DMS53 treated with DMSO at 0.1 percent for 48 hours (cell line): ENCODE measurements around the gene TOP2B.

Experiments used
- DNase-seq: peaks from one replicate; lab custom pipeline; 2025; ENCODE audit not compliant: unreplicated experiment; lab: John Stamatoyannopoulos, UW

Gene TOP2B

GRCh38 chr3:25566358-25566920 lies 98.3 kb downstream of the TOP2B start:
- no peak for DNase-seq

DNA sequence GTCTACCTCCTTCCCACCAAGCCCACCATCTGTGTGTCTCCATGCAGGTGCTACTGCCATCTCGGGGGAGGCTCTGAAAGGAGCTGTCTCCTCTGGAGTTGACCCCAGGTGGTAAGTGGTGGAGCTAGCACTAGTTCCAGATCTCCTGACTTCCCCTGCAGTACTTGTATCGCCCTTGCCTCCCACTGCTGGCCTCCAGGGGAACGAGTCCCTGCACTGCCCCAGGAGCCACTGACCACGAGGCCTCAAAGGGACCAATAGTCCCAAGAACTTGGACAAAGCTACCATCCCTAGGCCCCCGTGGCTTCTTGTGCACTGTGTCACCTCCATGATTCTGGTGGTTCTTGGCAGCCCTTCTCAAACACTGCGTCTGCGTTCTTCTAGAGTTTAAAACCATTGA lies 98.9 kb downstream of the TOP2B start:
- DNase-seq, result no peak

GRCh38 chr3:25564075-25564474 lies 100.6 kb downstream of the TOP2B start:
- DNase-seq, result no peak

DNA sequence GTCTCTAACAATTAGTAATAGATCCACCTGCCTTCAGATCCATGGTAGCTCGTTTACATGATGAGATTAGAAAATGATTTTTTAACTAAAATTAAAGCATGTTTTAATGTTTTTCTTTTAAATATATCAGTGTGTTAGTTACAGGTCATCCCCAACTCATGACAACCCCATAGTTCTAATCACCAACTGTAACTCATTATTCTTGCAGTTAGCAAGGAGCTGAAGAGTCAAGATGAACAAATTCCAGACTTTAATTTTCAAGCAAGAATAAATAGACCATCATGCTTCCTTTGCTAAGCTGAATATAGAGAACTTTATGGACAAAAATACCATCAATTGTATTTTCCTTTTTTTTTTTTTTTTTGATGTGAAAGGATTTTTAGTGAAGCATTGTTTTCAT lies 101.1 kb downstream of the TOP2B start:
- no peak for DNase-seq

DNA sequence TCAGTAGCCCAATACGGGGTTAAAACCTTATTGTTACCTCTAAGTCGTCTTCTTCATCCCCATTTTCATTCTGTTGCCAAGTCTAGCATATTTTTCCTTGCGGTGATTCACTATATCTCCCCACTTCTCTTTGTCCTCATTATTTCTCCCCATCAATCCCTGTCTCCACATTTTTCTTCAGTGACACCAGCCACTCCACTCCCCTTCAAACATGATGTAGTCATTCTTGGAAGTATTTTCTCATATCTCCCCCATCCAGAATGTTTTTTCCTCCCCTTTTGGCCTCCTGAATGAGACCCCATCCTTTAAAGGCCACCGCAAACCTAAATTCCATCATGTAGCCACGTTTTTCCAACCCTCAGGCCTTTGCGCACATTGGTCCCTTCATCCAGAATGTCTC lies 105.9 kb downstream of the TOP2B start:
- DNase-seq, result no peak

DNA sequence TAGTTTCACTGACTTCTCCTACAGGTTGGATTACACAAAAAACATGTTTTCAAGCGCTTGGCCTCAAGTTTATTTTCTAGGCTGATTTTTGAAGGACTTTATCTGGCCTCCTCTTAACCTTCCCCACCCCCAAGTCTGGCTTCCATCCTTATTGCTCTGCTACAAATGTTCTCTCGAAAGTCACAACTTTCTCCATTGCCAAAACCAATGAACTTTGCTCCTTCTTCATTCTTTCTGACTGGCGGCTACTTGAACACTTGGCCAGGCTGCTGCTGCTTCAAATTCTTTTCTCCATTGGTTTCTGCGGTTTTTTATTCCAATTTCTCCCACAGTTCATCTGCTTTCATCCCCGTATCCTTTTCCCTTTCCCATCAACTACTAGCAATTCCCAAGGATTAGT lies 106.6 kb downstream of the TOP2B start:
- no peak for DNase-seq

GRCh38 chr3:25557694-25558093 lies 107.0 kb downstream of the TOP2B start:
- no peak for DNase-seq

GRCh38 chr3:25556447-25556846 lies 108.3 kb downstream of the TOP2B start:
- DNase-seq, result no peak

GRCh38 chr3:25555695-25556437 lies 108.8 kb downstream of the TOP2B start:
- DNase-seq, result no peak

GRCh38 chr3:25554376-25554775 lies 110.3 kb downstream of the TOP2B start:
- DNase-seq, result no peak

DNA sequence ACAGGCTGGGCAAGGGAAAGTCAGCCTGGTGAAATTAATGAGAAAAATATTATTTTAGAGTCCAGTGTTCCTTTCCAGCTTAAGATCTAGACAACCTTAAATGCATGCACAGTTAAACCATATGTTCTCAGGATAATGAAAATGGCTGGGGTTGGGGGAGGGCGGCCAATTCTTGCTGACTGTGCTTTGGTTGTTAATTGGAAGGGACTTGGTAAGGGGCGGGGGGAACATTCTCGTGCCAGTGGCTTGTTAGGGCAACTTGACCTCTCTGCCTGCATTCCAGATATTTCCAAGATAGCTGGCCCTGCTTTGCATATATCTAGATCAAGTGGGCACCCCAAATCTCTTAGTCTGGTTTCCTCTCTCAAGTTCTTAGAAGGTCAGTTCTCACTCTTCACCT lies 112.5 kb downstream of the TOP2B start:
- no peak for DNase-seq

GRCh38 chr3:25548836-25549235 lies 115.9 kb downstream of the TOP2B start:
- DNase-seq, result no peak

DNA sequence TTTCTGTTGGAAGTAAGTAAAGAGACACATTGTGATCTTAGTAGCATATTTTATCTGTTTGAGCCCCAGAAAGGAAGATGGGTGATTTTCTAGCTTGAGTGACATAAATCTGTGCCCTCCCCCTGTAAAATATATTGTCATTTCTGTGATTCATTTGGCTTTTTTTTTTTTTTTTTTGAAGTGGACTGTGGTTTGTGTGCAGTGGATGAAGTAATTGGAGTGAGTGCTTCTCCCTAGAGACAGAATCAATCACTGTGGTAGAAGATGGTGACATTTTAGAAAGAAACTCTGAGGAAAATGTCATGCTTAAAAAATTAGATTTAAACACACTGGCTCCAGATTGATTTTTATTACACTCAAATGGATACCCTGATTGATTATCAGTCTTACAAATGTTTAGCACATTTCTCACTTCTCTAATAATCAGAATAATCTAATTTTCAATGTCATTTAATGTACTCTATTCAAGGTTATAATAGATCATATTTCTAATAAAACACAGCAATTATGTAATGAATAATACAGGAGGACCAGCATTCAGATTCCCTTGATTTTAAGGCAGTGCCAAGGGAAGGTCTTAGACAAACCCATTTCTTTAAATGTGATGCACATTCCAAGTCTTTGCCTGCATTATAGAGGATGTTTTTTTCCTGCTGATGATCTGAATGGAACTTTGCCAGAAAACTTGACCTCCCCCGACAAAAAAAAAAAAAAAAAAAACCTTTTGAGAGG lies 116.6 kb downstream of the TOP2B start:
- DNase-seq, result no peak
